GM18502 (cell line): ENCODE measurements around the gene SLC25A48.

Experiments
- ATAC-seq: cut with Tn5 transposase; IDR thresholded peaks from one replicate; pipeline ENCODE4 v1.9.1; 2021; ENCODE audit warnings: mild to moderate bottlenecking; ENCODE audit not compliant: unreplicated experiment, poor library complexity

Gene SLC25A48

GRCh38 chr5:135913713-135914626, 79.5 kb downstream of the SLC25A48 start:
- no peak for ATAC-seq

GRCh38 chr5:135915466-135916001, 81.1 kb downstream of the SLC25A48 start:
- ATAC-seq: no peak

- no peak for ATAC-seq
Measured at GRCh38 chr5:135916638-135917263, 82.3 kb downstream of the SLC25A48 start.

GRCh38 chr5:135920199-135920598, 85.7 kb downstream of the SLC25A48 start:
- ATAC-seq: no peak

GRCh38 chr5:135921388-135921787, 86.9 kb downstream of the SLC25A48 start:
- ATAC-seq: no peak

- ATAC-seq: no peak
Measured at GRCh38 chr5:135930029-135930948, 95.8 kb downstream of the SLC25A48 start.

- no peak for ATAC-seq
Measured at GRCh38 chr5:135930949-135931295, 96.5 kb downstream of the SLC25A48 start.

GRCh38 chr5:135934939-135935338, 100.5 kb downstream of the SLC25A48 start:
- ATAC-seq: no peak

GRCh38 chr5:135937245-135937911, 102.9 kb downstream of the SLC25A48 start:
- ATAC-seq: no peak
